MCF 10A (cell line): ENCODE data around the gene CACNA2D1. TPM values are rescaled to one million over a fixed set of nuclear protein-coding genes. Genes with fewer than 3 reads are reported as not detected.

Source experiments
- BruUV-seq: library from RNA; stranded (reverse); fragments of 400-500 nt; replicated peaks from 2 replicates; lab custom pipeline; 2021; lab: Mats Ljungman, UMichigan
- CTCF ChIA-PET: fragments of 300-600 bp; sonication (Branson Sonifier 250); formaldehyde crosslinking; extraction: SDS; loops from one replicate; lab custom pipeline; 2021; ENCODE audit warnings: antibody characterized with exemption, inconsistent platforms; lab: Yijun Ruan, JAX
- POLR2A ChIA-PET: fragments of 300-600, 350-650 bp; sonication (Branson Sonifier 250); formaldehyde crosslinking; extraction: SDS; loops from one replicate; lab custom pipeline; 2020; ENCODE audit warnings: antibody characterized with exemption, inconsistent platforms; lab: Yijun Ruan, JAX
- DNase-seq: peaks from one replicate; pipeline ENCODE4 v3.0.0-alpha.2; 2018; ENCODE audit not compliant: unreplicated experiment
- H3K27ac Mint-ChIP-seq: one replicate; pipeline ENCODE4 v1.8.0; 2022; ENCODE audit warnings: mild to moderate bottlenecking, low read depth, mixed read lengths; ENCODE audit not compliant: unreplicated experiment
- H3K27me3 Mint-ChIP-seq: one replicate; pipeline ENCODE4 v1.8.0; 2022; ENCODE audit warnings: mixed read lengths; ENCODE audit not compliant: insufficient read depth, unreplicated experiment
- H3K36me3 Mint-ChIP-seq: one replicate; pipeline ENCODE4 v1.8.0; 2022; ENCODE audit warnings: mild to moderate bottlenecking, moderate library complexity, mixed read lengths; ENCODE audit not compliant: insufficient read depth, unreplicated experiment
- H3K4me1 Mint-ChIP-seq: one replicate; pipeline ENCODE4 v1.8.0; 2022; ENCODE audit warnings: mixed read lengths; ENCODE audit not compliant: insufficient read depth, unreplicated experiment
- H3K4me3 Mint-ChIP-seq: one replicate; pipeline ENCODE4 v1.8.0; 2022; ENCODE audit warnings: mild to moderate bottlenecking, moderate library complexity, mixed read lengths; ENCODE audit not compliant: unreplicated experiment
- H3K9me3 Mint-ChIP-seq: one replicate; pipeline ENCODE4 v1.8.0; 2022; ENCODE audit warnings: mixed read lengths; ENCODE audit not compliant: unreplicated experiment
- CTCF ChIP-seq: fragments of 200-600 bp; IDR thresholded peaks from one replicate; pipeline ENCODE4 v1.8.0; 2022; ENCODE audit warnings: antibody characterized with exemption, mild to moderate bottlenecking; ENCODE audit not compliant: unreplicated experiment
- intact Hi-C: fragments of 100-400 bp; cut with micrococcal nuclease; formaldehyde crosslinking; loops from 2 replicates; pipeline ENCODE4 v1.14.1; 2022
- total RNA-seq: library from RNA; stranded (reverse); gene quantifications from 2 replicates; pipeline ENCODE4 v1.2.3, GENCODE V29; 2022

Gene CACNA2D1
- total RNA-seq, 1 experiment from 2014 or later = not detected

GRCh38 chr7:82263920-82264782 is 179.4 kb downstream of the CACNA2D1 start:
- no peak for TF ChIP-seq CTCF
- no peak overlapping the region for H3K4me3 Mint-ChIP-seq
- no peak overlapping the region for H3K27ac Mint-ChIP-seq
- BruUV-seq = no TSS peak
- intact Hi-C loops = no loop called here
- no peaks in the 10 kb centered on the region for H3K4me1 Mint-ChIP-seq
- H3K9me3 Mint-ChIP-seq = no peaks in the 10 kb centered on the region
- DNase-seq = no peak
- H3K27me3 Mint-ChIP-seq = peaks cover 60% of the 10 kb centered on the region
- CTCF ChIA-PET = no interaction called here
- H3K36me3 Mint-ChIP-seq = no peaks in the 10 kb centered on the region
- POLR2A ChIA-PET = no interaction called here

- H3K4me1 Mint-ChIP-seq = no peaks in the 10 kb centered on the region
- H3K27ac Mint-ChIP-seq = no peak overlapping the region
- H3K36me3 Mint-ChIP-seq = no peaks in the 10 kb centered on the region
- intact Hi-C loops = no loop called here
- ChIA-PET POLR2A (no interaction called here), CTCF (interaction anchor here (0.6 to 1.4 kb wide), 3 partner anchors 10 to 201 kb away, joined by 3 to 4 read pairs (median 3); no protein-coding TSS in a partner anchor)
- peaks cover 55% of the 10 kb centered on the region for H3K27me3 Mint-ChIP-seq
- DNase-seq = no peak
- TF ChIP-seq CTCF = no peak
- no peak overlapping the region for H3K4me3 Mint-ChIP-seq
- BruUV-seq = no TSS peak
- no peaks in the 10 kb centered on the region for H3K9me3 Mint-ChIP-seq
Observed at GRCh38 chr7:82258181-82258580, 185.4 kb downstream of the CACNA2D1 start.

- Mint-ChIP-seq H3K4me3 (no peak overlapping the region), H3K27ac (no peak overlapping the region), H3K36me3 (no peaks in the 10 kb centered on the region), H3K9me3 (no peaks in the 10 kb centered on the region), H3K4me1 (no peaks in the 10 kb centered on the region), H3K27me3 (peaks cover 56% of the 10 kb centered on the region)
- no TSS peak for BruUV-seq
- POLR2A ChIA-PET = no interaction called here
- no peak for TF ChIP-seq CTCF
- CTCF ChIA-PET = interaction anchor here (1.2 kb wide), 1 partner anchor 202 kb away, joined by 3 read pairs; no protein-coding TSS in a partner anchor
- DNase-seq = no peak
- intact Hi-C loops = no loop called here
Observed at GRCh38 chr7:82257118-82257695, 186.4 kb downstream of the CACNA2D1 start.

- Mint-ChIP-seq H3K4me1 (no peaks in the 10 kb centered on the region), H3K36me3 (no peaks in the 10 kb centered on the region), H3K27ac (no peak overlapping the region), H3K9me3 (no peaks in the 10 kb centered on the region), H3K27me3 (peaks cover 67% of the 10 kb centered on the region), H3K4me3 (no peak overlapping the region)
- no TSS peak for BruUV-seq
- ChIA-PET CTCF (no interaction called here), POLR2A (no interaction called here)
- DNase-seq = no peak
- TF ChIP-seq CTCF = no peak
- intact Hi-C loops = no loop called here
Observed at GRCh38 chr7:82255706-82256105, 187.9 kb downstream of the CACNA2D1 start.
